ENCODE data around the gene SETD7.

DNA sequence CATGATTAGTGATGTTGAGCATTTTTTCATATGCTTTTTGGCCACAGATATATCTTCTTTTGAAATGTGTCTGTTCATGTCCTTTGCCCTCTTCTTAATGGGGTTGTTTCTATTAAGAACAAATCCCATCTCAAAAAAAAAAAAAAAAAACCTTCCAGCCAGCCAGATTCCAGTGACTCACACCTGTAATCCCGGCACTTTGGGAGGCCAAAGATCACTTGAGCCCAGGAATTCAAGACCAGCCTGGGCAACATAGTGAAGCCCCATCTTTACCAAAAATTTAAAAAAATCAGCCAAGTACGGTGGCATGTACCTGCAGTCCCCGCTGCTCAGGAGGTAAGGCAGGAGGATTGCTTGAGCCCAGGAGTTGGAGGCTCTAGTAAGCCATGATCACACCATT lies 97.0 kb downstream of the SETD7 start:
- TF ChIP-seq, protein P1, sequence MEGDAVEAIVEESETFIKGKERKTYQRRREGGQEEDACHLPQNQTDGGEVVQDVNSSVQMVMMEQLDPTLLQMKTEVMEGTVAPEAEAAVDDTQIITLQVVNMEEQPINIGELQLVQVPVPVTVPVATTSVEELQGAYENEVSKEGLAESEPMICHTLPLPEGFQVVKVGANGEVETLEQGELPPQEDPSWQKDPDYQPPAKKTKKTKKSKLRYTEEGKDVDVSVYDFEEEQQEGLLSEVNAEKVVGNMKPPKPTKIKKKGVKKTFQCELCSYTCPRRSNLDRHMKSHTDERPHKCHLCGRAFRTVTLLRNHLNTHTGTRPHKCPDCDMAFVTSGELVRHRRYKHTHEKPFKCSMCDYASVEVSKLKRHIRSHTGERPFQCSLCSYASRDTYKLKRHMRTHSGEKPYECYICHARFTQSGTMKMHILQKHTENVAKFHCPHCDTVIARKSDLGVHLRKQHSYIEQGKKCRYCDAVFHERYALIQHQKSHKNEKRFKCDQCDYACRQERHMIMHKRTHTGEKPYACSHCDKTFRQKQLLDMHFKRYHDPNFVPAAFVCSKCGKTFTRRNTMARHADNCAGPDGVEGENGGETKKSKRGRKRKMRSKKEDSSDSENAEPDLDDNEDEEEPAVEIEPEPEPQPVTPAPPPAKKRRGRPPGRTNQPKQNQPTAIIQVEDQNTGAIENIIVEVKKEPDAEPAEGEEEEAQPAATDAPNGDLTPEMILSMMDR (IDR thresholded peaks at IDR 0.05) = no peak
- TF ChIP-seq POLR2AphosphoS5 (IDR thresholded peaks at IDR 0.05) (no peak), EP300 (IDR thresholded peaks at IDR 0.05; ENCODE audit: low read depth) (no peak)
